22Rv1 (cell line): ENCODE data around the gene AATK.

Source experiments
- H3K27ac ChIP-seq: fragments of 450-650 bp; 2 replicates; pipeline ENCODE4 v1.5.1; 2017
- ZFX ChIP-seq: fragments of 450-650 bp; IDR thresholded peaks from 2 replicates; pipeline ENCODE4 v1.6.1; 2017; ENCODE audit warnings: antibody characterized with exemption, borderline replicate concordance
- TF ChIP-seq, protein P1 (sequence below): fragments of 450-650 bp; IDR thresholded peaks from 2 replicates; pipeline ENCODE4 v1.5.1; 2017; ENCODE audit warnings: mild to moderate bottlenecking

AATK gene

DNA sequence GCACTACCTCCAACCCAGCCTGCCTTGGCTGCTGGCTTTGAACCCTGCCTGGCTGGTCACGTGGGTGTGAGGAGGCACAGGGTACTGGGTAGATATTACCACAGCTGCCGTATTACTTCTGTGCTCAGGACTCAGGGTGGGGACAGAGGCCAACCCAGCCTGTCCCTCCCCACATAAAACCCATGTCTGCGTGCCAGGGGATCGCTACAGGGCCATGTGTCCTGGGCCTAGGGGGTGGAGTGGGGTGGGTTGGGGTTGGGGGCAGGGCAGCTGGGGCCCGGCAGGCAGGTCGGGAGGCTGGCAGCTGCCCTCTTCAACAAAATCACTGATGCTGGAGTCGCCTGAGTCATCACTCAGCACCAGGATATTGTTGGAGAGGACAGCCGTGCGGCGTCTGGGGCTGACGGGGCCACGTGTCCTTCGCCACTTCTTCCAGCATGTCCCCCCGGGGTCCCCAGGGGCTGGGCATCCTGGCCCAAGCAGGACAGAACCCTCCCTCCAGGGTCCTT is 40.4 kb downstream of the AATK start:
- TF ChIP-seq, protein P1, sequence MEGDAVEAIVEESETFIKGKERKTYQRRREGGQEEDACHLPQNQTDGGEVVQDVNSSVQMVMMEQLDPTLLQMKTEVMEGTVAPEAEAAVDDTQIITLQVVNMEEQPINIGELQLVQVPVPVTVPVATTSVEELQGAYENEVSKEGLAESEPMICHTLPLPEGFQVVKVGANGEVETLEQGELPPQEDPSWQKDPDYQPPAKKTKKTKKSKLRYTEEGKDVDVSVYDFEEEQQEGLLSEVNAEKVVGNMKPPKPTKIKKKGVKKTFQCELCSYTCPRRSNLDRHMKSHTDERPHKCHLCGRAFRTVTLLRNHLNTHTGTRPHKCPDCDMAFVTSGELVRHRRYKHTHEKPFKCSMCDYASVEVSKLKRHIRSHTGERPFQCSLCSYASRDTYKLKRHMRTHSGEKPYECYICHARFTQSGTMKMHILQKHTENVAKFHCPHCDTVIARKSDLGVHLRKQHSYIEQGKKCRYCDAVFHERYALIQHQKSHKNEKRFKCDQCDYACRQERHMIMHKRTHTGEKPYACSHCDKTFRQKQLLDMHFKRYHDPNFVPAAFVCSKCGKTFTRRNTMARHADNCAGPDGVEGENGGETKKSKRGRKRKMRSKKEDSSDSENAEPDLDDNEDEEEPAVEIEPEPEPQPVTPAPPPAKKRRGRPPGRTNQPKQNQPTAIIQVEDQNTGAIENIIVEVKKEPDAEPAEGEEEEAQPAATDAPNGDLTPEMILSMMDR: no peak
- no peak for TF ChIP-seq ZFX
- no peak overlapping the region for H3K27ac ChIP-seq

DNA sequence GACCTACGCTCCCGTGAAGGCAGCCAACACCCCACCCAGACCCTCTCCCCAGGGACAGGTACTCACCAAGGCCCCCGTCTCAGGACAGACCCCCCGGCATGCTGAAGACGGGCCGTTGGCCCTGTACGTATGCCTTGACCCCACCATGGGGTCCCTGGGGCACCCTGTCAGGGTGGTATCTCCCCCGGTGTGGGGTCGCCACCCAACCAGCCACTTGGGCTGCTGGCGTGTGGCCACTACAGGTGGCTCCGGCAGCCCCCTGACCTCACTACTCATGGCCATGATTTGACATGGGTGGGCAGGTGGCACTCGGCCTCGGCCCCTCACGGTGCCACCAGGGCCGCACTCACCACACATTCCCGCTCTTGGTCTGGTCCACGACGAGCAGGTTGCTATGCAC is 41.6 kb downstream of the AATK start:
- no peak for TF ChIP-seq ZFX
- TF ChIP-seq, protein P1: no peak

DNA sequence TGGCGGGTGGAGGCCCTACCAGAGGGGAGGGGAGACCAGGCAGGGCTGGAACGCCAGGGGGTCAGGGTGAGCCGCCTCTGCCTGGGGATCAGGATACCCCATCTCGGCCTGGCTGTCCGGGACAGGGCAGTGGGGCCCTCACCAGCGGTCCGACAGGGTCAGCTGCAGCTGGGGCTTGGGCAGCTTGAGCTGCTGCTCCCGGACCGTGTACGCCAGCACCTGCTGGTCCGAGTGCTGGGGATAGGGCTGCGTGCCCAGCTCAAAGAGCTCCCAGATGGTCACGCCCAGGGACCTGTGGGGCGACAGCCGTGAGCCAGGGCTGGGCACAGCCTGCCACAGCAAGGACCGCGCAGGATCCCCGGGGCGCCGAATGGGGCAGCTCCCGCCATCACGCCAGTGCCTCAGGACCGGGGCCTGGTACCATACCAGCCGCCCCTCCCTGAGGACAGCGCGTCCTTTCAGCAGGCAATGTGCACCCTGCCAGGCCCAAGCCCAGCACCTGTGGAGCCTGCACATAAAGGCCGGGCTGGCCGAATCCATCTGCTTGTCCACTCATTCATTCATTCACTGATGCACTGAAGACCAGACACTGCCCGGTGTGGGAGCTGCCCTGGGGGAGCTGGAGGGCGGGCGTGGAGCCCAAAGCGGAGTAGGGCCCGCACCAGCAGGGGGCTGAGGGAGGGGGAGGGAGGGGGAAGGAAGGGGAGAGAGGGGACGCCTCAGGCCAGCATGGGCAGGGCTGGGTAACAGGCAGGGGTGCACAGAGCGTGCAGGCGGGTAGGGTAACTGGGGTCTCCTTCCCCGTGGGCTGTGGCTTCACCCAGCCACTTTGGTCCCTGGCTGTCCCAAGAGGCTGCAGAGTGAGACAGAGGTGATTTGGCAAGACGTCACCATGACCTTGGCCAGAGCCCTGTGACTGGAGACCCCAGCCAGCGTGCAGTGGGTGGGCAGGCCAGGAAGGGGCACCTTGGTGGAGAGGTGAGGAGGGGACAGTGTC is 42.7 kb downstream of the AATK start:
- no peak for TF ChIP-seq ZFX
- TF ChIP-seq, protein P1: no peak
- no peak overlapping the region for H3K27ac ChIP-seq

More for the DNA sequence above, 41.6 kb downstream of the AATK start:
- H3K27ac ChIP-seq: no peak overlapping the region

DNA sequence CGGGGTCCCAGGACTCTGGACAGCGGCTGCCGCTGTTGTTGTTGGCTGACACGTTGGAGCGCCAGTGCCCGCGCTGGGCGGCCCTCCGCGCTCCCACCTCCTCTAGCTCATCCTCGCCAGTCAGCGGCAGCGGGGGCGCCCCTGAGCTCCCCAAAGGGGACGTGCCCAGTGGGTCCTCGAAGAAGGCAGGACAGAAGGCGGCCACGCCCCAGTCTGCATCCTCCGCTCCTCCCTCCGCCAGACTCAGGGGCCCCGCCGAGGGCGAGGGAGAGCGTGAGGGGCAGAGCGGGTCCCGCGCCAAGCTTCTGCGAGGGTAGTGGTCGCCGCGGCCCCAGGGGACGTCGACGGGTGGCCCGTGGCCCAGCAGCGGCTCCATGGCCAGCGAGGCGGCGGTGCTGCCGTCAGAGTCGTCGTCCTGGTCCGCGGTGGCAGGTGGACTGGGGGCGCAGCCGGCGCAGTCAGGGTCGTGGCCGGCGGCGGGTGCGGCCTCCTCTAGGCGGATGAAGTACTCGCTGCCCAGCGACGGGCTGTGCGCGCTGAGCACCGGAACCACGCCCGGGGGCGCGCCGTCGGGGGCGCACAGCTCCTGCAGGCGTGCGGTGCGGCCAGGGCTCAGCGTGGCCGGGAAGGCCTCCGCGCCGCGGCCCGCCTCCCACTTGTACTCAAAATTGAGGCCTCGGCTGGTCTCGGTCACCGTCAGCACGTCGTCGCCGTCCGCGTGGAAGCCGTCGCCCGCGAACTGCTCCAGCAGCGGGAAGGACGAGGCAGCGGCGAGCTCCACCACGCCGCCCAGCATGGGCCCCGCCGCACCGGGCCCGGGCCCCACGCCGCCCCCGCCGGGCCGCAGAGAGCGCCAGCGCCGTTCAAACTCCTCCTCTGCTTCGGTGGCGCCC is 43.9 kb downstream of the AATK start:
- H3K27ac ChIP-seq: no peak overlapping the region
- no peak for TF ChIP-seq ZFX
- TF ChIP-seq, protein P1: peak; percentile 11; the same call in 1 of the 2 replicates

DNA sequence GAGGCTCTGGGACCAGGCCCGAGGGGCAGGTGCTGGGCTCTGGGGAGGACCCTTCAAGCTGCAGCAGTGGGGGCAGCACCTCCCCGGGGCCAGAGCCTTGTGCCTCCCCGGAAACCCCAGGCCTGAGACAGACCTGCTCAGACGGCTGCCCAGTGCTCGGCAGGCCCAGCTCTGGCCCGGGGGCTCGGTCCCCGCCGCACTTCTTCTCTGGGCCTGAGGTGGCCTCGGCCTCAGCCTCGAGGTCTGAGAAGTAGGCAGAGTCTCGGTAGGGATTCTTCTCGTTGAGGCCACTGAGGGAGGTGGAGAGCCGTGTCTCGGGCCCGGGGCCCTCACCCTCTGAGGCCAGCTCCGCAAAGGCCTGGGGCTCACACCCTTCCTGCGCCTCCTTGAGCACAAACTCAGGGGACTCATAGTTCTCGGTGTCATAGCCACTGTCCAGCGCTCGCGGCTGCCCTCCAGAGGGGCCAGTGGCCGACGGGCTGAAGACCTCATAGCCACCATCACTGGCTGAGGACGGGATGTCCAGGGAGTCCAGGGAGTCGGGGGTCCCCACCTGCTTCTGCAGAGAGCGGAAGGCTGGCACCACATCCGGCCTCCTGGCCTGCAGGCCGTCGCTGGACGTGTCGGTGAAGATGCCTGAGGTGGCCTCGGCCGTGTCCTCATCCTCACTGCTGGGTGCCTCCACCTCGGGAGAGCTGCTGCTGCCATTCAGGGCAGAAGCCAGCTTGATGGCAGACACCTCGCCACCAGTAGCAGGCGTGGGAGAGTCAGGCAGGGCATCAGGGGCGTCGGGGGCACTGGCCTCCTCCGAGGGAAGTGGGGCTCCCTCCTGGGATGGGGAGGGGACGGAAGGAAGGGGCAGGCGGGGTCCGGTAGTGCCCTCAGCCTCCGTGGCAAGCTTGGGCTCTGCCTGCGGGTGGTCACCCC is 45.1 kb downstream of the AATK start:
- TF ChIP-seq ZFX: no peak
- TF ChIP-seq, protein P1: no peak
- peak overlapping the region; percentile 66 for H3K27ac ChIP-seq

DNA sequence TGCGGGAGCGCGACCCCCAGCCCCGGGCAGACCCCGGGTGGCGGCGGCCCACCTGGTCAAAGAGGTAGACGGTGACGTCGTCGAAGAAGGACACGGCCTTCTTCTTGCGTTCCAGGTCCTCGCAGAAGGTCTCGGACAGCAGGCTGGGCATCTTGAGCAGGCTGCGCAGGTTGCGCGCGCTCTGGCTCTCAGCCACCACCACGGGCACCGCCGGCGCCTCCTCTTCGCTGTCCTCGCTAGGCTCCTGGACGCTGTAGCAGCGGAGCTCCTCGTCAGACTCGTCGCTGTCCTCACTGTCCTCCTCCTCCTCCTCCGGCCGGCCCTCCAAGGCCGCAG is 45.9 kb downstream of the AATK start:
- peak overlapping the region; percentile 66 for H3K27ac ChIP-seq
- no peak for TF ChIP-seq ZFX
- TF ChIP-seq, protein P1: no peak; the same call in 1 of the 2 replicates
